GM12891 (cell line): ENCODE measurements around the gene STX2.

Experiments used
- POLR2A ChIP-seq: IDR thresholded peaks from 2 replicates; pipeline ENCODE4 v1.6.1; 2011; ENCODE audit warnings: low read depth, low read length, control low read depth
- POLR2AphosphoS5 ChIP-seq: IDR thresholded peaks from 2 replicates; pipeline ENCODE4 v1.6.1; 2011; ENCODE audit warnings: low read depth, low read length, control low read depth
- POU2F2 ChIP-seq: IDR thresholded peaks from 2 replicates; pipeline ENCODE4 v1.6.1; 2011; ENCODE audit warnings: low read depth, mild to moderate bottlenecking, control low read depth, low read length, moderate library complexity

- TF ChIP-seq POU2F2 (no peak), POLR2AphosphoS5 (no peak), POLR2A (no peak)
Measured at GRCh38 chr12:130762319-130762675, 76.8 kb downstream of the STX2 start.
